ENCODE results near the gene SEMA6B. TPM values are rescaled to one million over a fixed set of nuclear protein-coding genes. Genes with fewer than 3 reads are reported as not detected.
A peak's percentile ranks its signal among the peaks of the same experiment; 100 is the strongest.
"Not testable (repeated sequence)": the region's sequence is repeated elsewhere in the genome, so short reads cannot be mapped to it uniquely, and the experiment has no call there.

The SEMA6B gene
- total RNA-seq, 1 donor from 2014 or later, result 8.3 TPM

- no peaks in the 10 kb centered on the region for H3K36me3 ChIP-seq
- H3K4me3 ChIP-seq, result no peak overlapping the region
- no peak for TF ChIP-seq CTCF (IDR thresholded peaks at IDR 0.05)
- TF ChIP-seq POLR2AphosphoS5 (IDR thresholded peaks at IDR 0.05; ENCODE audit: insufficient read depth in 1 of 2, low read depth in 1 of 2), result no peak
- intact Hi-C loops (cut with DNase I), result no loop called here
- H3K27me3 ChIP-seq, result no peaks in the 10 kb centered on the region
- no peaks in the 10 kb centered on the region for H3K4me1 ChIP-seq
- DNase-seq (ENCODE audit: extremely low spot score in 2 of 2), result no peak
- H3K9me3 ChIP-seq, result no peaks in the 10 kb centered on the region
- no peak overlapping the region for H3K27ac ChIP-seq
Observed at GRCh38 chr19:4543842-4544647, 15.4 kb downstream of the SEMA6B start.

GRCh38 chr19:4542896-4543841 is 16.3 kb downstream of the SEMA6B start:
- Histone ChIP-seq H3K4me3 (no peak overlapping the region), H3K27me3 (no peaks in the 10 kb centered on the region), H3K27ac (no peak overlapping the region), H3K4me1 (no peaks in the 10 kb centered on the region), H3K36me3 (no peaks in the 10 kb centered on the region), H3K9me3 (no peaks in the 10 kb centered on the region)
- intact Hi-C loops (cut with DNase I), result no loop called here
- no peak for TF ChIP-seq CTCF (IDR thresholded peaks at IDR 0.05)
- TF ChIP-seq POLR2A (IDR thresholded peaks at IDR 0.05), result no peak
- DNase-seq (ENCODE audit: extremely low spot score in 2 of 2), result no peak

- H3K27me3 ChIP-seq; H3K36me3 ChIP-seq; H3K27ac ChIP-seq; H3K4me1 ChIP-seq; DNase-seq (ENCODE audit: extremely low spot score in 2 of 2); H3K4me3 ChIP-seq; intact Hi-C loops (cut with DNase I); H3K9me3 ChIP-seq: not testable (repeated sequence)
Observed at GRCh38 chr19:4541806-4542145, 17.7 kb downstream of the SEMA6B start.

GRCh38 chr19:4541114-4541805 is 18.2 kb downstream of the SEMA6B start:
- no peaks in the 10 kb centered on the region for H3K9me3 ChIP-seq
- H3K4me1 ChIP-seq, result no peaks in the 10 kb centered on the region
- intact Hi-C loops (cut with DNase I), result no loop called here
- TF ChIP-seq POLR2AphosphoS5 (IDR thresholded peaks at IDR 0.05; ENCODE audit: insufficient read depth in 1 of 2, low read depth in 1 of 2) (no peak), POLR2A (IDR thresholded peaks at IDR 0.05) (no peak), CTCF (IDR thresholded peaks at IDR 0.05) (no peak)
- H3K27me3 ChIP-seq, result no peaks in the 10 kb centered on the region
- H3K4me3 ChIP-seq, result no peak overlapping the region
- H3K36me3 ChIP-seq, result no peaks in the 10 kb centered on the region
- no peak overlapping the region for H3K27ac ChIP-seq
- no peak for DNase-seq (ENCODE audit: extremely low spot score in 2 of 2)

GRCh38 chr19:4539693-4540581 is 19.5 kb downstream of the SEMA6B start, which contains the start of gene LRG1:
Gene LRG1 (minus strand): TSS chr19:4540036. CDS start chr19:4540013, 23 bp downstream.
- Histone ChIP-seq H3K4me3 (no peak within 1 kb of the TSS), H3K9me3 (no peaks in the 10 kb centered on the region), H3K27ac (no peak within 1 kb of the TSS), H3K36me3 (no peaks in the 10 kb centered on the region), H3K27me3 (no peaks in the 10 kb centered on the region), H3K4me1 (peaks cover 9% of the 10 kb centered on the region)
- peak in 1 of 2 donors; percentile 27 for TF ChIP-seq POLR2AphosphoS5 (IDR thresholded peaks at IDR 0.05; ENCODE audit: insufficient read depth in 1 of 2, low read depth in 1 of 2)
- no peak for TF ChIP-seq CTCF (IDR thresholded peaks at IDR 0.05)
- DNase-seq (ENCODE audit: extremely low spot score in 2 of 2), result no peak
- intact Hi-C loops (cut with DNase I), result no loop called here
